Activated T-cell treated with anti-CD3 and anti-CD28 coated beads, Interleukin-2, amount 50 U/mL, for 4 hours (primary cell): ENCODE results near the gene NR3C2. TPM values are rescaled to one million over a fixed set of nuclear protein-coding genes. Genes with fewer than 3 reads are reported as not detected.

Experiments
- ATAC-seq, 2 donors: fragments of 200-7000 bp; cut with Tn5 transposase; one replicate each; pipeline ENCODE4 v1.10.0; 2021
- DNase-seq: peaks from one replicate; pipeline ENCODE4 v3.0.0-alpha.2; 2020
- H3K27me3 Mint-ChIP-seq: one replicate; pipeline ENCODE4 v1.8.0; 2021; ENCODE audit warnings: low read depth, mixed read lengths
- H3K36me3 Mint-ChIP-seq: one replicate; pipeline ENCODE4 v1.8.0; 2022; ENCODE audit warnings: mixed read lengths; ENCODE audit not compliant: insufficient read depth
- H3K4me1 Mint-ChIP-seq: one replicate; pipeline ENCODE4 v1.8.0; 2021; ENCODE audit warnings: low read depth, mixed read lengths
- H3K4me3 Mint-ChIP-seq: one replicate; pipeline ENCODE4 v1.8.0; 2021; ENCODE audit warnings: mild to moderate bottlenecking, moderate library complexity, mixed read lengths
- H3K9me3 Mint-ChIP-seq: one replicate; pipeline ENCODE4 v1.8.0; 2021; ENCODE audit warnings: mixed read lengths
- total RNA-seq, 3 donors: library from RNA; stranded (reverse); gene quantifications; one replicate each; pipeline ENCODE4 v1.2.1, GENCODE V29; 2021

The NR3C2 gene
- total RNA-seq, 3 donors from 2014 or later: 1.3 to 2.0 (median 1.7) TPM

DNA sequence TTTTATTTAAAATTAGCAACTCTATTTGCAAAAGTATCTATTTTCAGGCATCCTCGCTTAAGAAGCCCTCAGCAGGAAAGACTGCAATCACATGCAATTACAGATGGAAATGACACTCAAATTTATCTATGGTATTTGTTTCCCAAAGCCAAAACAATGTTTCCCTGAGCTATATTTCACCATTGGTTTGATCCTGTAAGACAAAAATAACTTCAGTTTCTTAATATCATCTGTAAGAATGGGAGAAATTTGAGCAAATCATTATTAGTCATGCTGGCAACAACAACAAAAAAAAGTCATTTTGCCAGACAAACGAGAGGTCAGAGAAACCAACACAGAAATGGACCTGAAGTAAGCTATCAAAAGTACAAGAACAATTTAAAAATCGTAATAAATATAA, 204.1 kb downstream of the NR3C2 start:
- DNase-seq (no peak), ATAC-seq (no peak)
- no peaks in the 10 kb centered on the region for H3K27me3 Mint-ChIP-seq
- H3K9me3 Mint-ChIP-seq: no peaks in the 10 kb centered on the region
- peaks cover 5% of the 10 kb centered on the region for H3K36me3 Mint-ChIP-seq
- peaks cover 10% of the 10 kb centered on the region for H3K4me1 Mint-ChIP-seq
- H3K4me3 Mint-ChIP-seq: no peak overlapping the region

- peaks cover 2% of the 10 kb centered on the region for H3K36me3 Mint-ChIP-seq
- ATAC-seq (no peak), DNase-seq (no peak)
- H3K27me3 Mint-ChIP-seq: no peaks in the 10 kb centered on the region
- no peak overlapping the region for H3K4me3 Mint-ChIP-seq
- no peaks in the 10 kb centered on the region for H3K9me3 Mint-ChIP-seq
- H3K4me1 Mint-ChIP-seq: peaks cover 13% of the 10 kb centered on the region
These were observed 206.4 kb downstream of the NR3C2 start for GRCh38 chr4:148235809-148236208.

GRCh38 chr4:148229798-148230197, 212.4 kb downstream of the NR3C2 start:
- ATAC-seq (no peak), DNase-seq (no peak)

DNA sequence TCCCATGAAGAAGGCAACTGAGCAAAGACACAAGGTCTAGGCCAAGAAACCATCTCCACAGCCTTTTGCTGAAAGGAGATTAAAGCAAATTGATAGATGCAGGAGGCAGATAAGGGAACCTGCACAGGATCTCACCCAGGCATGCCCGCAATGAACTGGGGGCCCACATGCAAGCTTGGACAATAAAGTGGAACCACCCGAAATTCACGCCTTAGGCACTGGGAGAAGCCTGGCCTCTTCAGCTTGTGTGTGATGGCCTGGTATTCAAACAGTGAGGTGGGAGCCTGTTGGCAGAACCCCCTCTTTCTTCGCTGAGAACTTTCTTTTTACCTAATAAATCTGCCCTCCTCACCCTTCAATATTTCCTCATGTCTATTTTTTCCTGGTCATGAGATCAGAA, 213.2 kb downstream of the NR3C2 start:
- Mint-ChIP-seq H3K4me3 (no peak overlapping the region), H3K4me1 (peaks cover 3% of the 10 kb centered on the region), H3K36me3 (peaks cover 2% of the 10 kb centered on the region), H3K27me3 (no peaks in the 10 kb centered on the region), H3K9me3 (no peaks in the 10 kb centered on the region)
- ATAC-seq (no peak), DNase-seq (no peak)

More at GRCh38 chr4:148229798-148230197, 212.4 kb downstream of the NR3C2 start:
- peaks cover 3% of the 10 kb centered on the region for H3K4me1 Mint-ChIP-seq
- no peaks in the 10 kb centered on the region for H3K9me3 Mint-ChIP-seq
- H3K36me3 Mint-ChIP-seq: peaks cover 2% of the 10 kb centered on the region
- no peaks in the 10 kb centered on the region for H3K27me3 Mint-ChIP-seq
- no peak overlapping the region for H3K4me3 Mint-ChIP-seq

- H3K36me3 Mint-ChIP-seq: no peaks in the 10 kb centered on the region
- DNase-seq: no peak
- ATAC-seq: no peak
- no peaks in the 10 kb centered on the region for H3K27me3 Mint-ChIP-seq
- no peak overlapping the region for H3K4me3 Mint-ChIP-seq
- H3K9me3 Mint-ChIP-seq: no peaks in the 10 kb centered on the region
- peaks cover 3% of the 10 kb centered on the region for H3K4me1 Mint-ChIP-seq
These were observed 215.1 kb downstream of the NR3C2 start for GRCh38 chr4:148227147-148227546.

DNA sequence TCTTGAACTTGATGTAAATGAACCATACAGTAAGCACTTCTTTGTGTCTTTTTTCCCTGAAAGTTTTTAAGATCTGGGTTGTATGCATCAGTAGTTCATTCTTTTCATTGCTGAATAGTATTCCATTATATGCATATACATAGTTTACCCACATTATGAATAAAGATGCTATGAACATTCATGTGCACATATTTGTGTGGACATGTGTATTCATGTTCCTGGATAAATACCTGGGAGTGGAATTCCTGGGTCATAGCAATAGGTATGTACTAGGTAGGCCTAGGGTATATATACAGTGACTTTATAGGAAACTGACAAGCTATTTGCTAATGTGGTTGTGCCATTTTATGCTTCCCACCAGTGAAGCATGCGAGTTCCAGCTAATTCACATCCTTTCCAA, 215.9 kb downstream of the NR3C2 start:
- H3K27me3 Mint-ChIP-seq: no peaks in the 10 kb centered on the region
- H3K4me3 Mint-ChIP-seq: no peak overlapping the region
- DNase-seq (no peak), ATAC-seq (no peak)
- no peaks in the 10 kb centered on the region for H3K9me3 Mint-ChIP-seq
- no peaks in the 10 kb centered on the region for H3K36me3 Mint-ChIP-seq
- H3K4me1 Mint-ChIP-seq: no peaks in the 10 kb centered on the region

GRCh38 chr4:148225639-148226038, 216.6 kb downstream of the NR3C2 start:
- H3K4me3 Mint-ChIP-seq: no peak overlapping the region
- H3K4me1 Mint-ChIP-seq: no peaks in the 10 kb centered on the region
- DNase-seq: no peak
- no peaks in the 10 kb centered on the region for H3K9me3 Mint-ChIP-seq
- ATAC-seq: no peak
- H3K27me3 Mint-ChIP-seq: no peaks in the 10 kb centered on the region
- H3K36me3 Mint-ChIP-seq: no peaks in the 10 kb centered on the region

GRCh38 chr4:148224476-148224875, 217.7 kb downstream of the NR3C2 start:
- no peaks in the 10 kb centered on the region for H3K36me3 Mint-ChIP-seq
- no peak for ATAC-seq
- DNase-seq: no peak
- no peaks in the 10 kb centered on the region for H3K4me1 Mint-ChIP-seq
- H3K9me3 Mint-ChIP-seq: no peaks in the 10 kb centered on the region
- no peaks in the 10 kb centered on the region for H3K27me3 Mint-ChIP-seq
- no peak overlapping the region for H3K4me3 Mint-ChIP-seq

DNA sequence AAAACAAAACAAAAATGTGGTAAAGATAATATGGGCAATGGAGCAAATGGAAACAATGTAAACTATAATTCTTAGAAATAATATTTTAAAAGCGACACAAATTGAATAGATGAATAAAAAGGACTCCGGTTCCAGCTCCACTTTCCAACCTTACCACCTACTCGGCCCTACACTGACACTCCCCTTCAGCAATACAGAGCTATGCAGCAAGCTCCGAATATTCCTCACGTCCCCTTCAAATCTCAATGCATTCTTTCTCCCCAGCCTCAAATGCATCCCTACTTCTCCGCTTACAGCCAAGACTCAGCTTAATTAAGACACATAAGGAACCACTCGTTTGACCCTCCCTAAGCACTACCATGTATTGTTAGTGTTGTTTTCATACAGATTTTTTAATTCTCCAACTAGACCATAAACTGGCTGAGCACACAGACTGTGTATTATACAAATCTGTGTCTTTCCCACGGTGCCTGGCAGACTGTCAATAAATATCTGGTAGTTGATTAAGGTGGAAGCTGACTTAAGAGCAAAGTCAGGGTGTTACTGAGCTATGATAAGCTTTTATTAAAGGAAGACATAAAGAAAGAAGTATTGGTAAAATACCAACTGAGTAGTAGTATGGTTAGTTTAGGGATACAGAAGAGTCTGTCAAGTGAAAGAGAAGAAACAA, 219.1 kb downstream of the NR3C2 start:
- ATAC-seq: no peak
- Mint-ChIP-seq H3K36me3 (no peaks in the 10 kb centered on the region), H3K4me1 (peaks cover 9% of the 10 kb centered on the region), H3K27me3 (no peaks in the 10 kb centered on the region), H3K4me3 (no peak overlapping the region), H3K9me3 (no peaks in the 10 kb centered on the region)
- no peak for DNase-seq

DNA sequence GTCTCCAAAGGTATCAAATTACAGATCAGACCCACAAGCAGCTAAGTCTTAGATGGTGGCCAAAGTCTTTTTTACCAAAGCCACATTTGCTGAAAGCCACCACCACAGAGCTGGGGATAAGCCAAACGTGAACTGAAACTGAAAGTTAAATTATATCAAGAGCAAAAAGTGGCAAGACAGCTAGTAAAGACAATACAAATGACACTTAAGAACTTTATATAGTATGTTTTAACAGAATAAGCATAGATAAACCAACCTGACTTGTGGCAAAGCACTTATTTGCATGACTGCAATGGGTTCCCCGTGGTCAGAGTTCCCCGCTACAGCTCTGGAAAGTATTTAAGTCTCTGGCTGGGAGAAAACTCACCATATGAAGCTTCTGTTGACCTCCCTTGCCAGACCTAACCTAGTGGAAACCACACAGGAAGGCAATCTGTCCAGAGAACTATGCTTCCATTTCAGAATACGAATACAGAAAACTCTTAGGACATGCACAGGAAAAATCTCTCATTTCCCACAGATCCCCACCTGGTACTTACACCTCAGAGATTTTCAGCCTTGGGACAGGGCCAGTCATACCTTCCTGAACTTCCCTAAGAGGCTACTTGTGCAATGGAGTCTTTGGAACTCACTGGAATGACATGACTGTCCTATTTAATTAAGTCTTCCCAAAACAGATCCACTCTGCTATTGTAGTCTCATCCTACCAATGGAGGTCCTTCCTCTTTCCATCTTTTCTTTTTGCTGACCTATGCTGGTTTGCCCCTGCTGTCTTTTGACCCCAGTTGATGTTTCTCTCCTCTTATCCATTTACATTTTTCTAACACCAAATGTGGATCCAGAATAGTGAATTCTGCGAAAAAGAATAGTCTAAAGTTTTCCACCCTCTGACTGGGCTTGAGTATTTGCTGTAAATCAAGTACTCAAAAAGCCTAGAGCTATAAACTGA, 225.1 kb downstream of the NR3C2 start:
- Mint-ChIP-seq H3K4me1 (peaks cover 36% of the 10 kb centered on the region), H3K27me3 (no peaks in the 10 kb centered on the region), H3K4me3 (peak overlapping the region; percentile 59), H3K36me3 (no peaks in the 10 kb centered on the region), H3K9me3 (no peaks in the 10 kb centered on the region)
- peak; percentile 65 to 69 for ATAC-seq
- DNase-seq: no peak

DNA sequence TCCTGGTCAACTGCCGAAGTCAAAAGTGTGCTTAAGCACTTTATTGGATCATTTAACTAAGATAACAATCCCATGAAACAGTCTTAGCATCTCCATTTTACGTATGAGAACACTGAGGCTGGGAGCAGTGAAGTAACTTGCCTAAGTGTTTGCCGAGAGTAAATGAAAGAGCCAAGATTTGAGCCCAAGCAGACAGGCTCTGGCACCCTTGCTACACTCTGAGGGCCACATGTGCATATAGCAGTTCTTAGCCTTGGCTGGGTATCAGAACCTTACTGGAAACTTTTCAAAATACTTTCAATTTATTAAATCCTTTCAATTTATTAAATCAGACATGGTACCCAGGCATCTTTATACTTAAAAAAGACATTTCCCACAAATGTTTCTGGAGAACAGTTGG, 225.9 kb downstream of the NR3C2 start:
- peaks cover 38% of the 10 kb centered on the region for H3K4me1 Mint-ChIP-seq
- peak overlapping the region; percentile 59 for H3K4me3 Mint-ChIP-seq
- H3K27me3 Mint-ChIP-seq: no peaks in the 10 kb centered on the region
- H3K9me3 Mint-ChIP-seq: no peaks in the 10 kb centered on the region
- ATAC-seq (no peak), DNase-seq (no peak)
- no peaks in the 10 kb centered on the region for H3K36me3 Mint-ChIP-seq

DNA sequence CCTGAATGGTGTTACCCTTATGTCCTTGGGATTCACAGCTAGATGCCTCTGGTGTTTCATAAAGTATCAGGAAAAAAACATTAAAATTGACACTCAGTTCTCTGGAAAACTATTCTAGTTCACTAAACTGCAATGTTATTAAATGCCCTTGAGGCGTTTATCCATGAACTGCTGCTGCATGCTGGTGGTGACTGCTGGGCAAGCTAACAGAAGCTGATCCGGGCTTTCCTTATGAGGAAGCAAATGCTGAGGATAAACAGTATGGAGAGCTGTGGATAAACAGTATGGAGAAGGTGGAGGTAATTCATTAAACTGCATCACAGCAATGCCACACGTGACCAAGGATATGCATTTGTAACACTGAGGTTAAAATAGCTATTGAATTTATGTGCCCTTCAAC, 227.0 kb downstream of the NR3C2 start:
- no peak for DNase-seq
- no peaks in the 10 kb centered on the region for H3K27me3 Mint-ChIP-seq
- peaks cover 4% of the 10 kb centered on the region for H3K36me3 Mint-ChIP-seq
- H3K9me3 Mint-ChIP-seq: no peaks in the 10 kb centered on the region
- no peak overlapping the region for H3K4me3 Mint-ChIP-seq
- ATAC-seq: no peak
- peaks cover 38% of the 10 kb centered on the region for H3K4me1 Mint-ChIP-seq

DNA sequence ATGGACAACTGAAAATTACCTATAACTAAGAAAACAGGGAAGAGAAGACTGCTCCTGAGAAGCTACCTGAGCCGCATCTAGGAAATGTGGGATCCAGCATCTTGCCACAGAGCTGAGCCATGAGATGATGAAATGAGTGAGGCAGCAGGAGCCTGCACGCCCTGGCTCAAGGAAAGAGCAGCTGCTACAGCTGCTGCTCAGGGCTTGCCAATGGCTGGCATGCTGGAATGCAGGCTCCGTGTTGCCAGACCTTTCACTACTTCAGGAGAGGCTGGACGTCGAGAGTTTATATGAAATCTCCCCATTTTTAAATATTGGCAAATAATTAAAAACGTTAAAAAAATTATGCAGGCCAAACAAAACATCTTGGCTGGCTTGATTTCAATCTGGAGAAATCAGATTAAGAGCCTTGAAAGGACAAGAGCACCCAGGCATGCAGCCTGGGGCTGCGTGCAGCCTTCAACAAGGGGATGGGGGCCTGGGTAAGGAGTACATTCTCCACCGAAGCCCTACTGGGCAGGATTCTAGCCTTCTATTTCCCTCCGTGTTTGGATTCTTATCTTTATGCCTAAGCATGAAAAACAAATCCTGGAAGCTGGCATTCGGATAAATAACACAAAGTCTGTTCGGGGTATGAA, 227.6 kb downstream of the NR3C2 start:
- Mint-ChIP-seq H3K27me3 (no peaks in the 10 kb centered on the region), H3K4me1 (peaks cover 38% of the 10 kb centered on the region), H3K4me3 (no peak overlapping the region), H3K36me3 (peaks cover 4% of the 10 kb centered on the region), H3K9me3 (no peaks in the 10 kb centered on the region)
- no peak for DNase-seq
- ATAC-seq: no peak

- Mint-ChIP-seq H3K27me3 (no peaks in the 10 kb centered on the region), H3K36me3 (peaks cover 7% of the 10 kb centered on the region), H3K4me1 (peaks cover 16% of the 10 kb centered on the region), H3K4me3 (no peak overlapping the region), H3K9me3 (no peaks in the 10 kb centered on the region)
- DNase-seq: no peak
- ATAC-seq: no peak
These were observed 230.7 kb downstream of the NR3C2 start for GRCh38 chr4:148211533-148211932.
